Measurements from ENCODE around the gene FRMD4B.
A peak's percentile ranks its signal among the peaks of the same experiment; 100 is the strongest.

DNA sequence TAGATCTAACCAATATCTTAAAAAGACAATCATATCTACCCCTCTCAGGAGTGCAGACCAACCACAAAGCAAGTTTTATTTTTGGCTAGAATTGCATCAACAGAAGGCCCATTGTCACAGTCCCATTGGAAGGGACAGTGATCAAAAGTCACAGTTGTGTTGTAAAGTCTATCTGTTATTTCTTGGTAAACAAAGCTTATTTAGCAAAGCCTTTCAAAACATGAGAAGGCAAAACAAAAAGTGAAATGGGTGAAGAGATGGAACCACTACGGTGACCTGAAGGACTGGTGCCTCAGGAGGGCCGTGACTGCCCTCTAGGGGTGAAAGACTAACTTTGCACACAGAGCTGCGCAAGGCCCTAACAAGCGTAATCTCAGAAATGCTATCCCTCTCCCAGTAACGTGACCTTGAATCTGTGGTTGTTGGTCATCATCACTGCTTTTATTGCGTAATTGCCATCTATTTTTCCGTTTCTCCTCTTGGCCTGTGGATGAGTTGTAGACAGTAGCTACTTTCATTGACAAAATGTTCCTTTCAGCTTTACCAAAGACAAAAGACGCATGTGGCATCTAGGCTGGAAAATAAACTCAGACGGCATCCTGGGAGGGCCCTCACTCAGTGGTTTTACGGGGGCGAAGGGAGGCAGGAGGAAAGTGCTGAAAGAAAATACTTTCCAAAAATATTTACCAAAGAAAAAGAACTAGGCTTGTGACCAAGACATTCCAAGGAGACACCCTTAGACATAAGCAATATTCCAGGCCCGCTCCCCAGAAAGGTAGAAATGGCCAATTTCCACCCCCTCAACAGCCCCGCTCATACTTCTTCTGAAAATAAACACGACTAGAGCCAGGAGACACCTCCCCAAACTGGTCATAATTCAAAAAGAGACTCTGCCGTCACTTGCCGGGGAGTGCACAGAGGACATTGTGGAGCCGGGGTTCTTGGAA, 79.4 kb downstream of the FRMD4B start:
- TF ChIP-seq POLR2A (IDR thresholded peaks at IDR 0.05) (no peak), CTCF (IDR thresholded peaks at IDR 0.05) (peak in 1 of 3 donors; percentile 78)

Data from lower leg skin (tissue), 3 donors.